Right cardiac atrium (tissue), 5 donors: ENCODE results near the gene MKNK1. TPM values are rescaled to one million over a fixed set of nuclear protein-coding genes. Genes with fewer than 3 reads are reported as not detected.

Experiments
- ATAC-seq, 2 donors: fragments of 200-7000 bp; cut with Tn5 transposase; one replicate each; pipeline versions ENCODE4 v1.8.0 to v1.9.1; 2020; ENCODE audit warnings: moderate library complexity in 2 of 2, mild to moderate bottlenecking in 1 of 2
- DNase-seq, 3 donors: peaks; one replicate each; pipeline ENCODE4 v3.0.0-alpha.2; 2020
- H3K27ac ChIP-seq: one replicate; pipeline ENCODE4 v1.5.1; 2013; ENCODE audit warnings: mild to moderate bottlenecking, low read length, control low read depth, moderate library complexity
- H3K27me3 ChIP-seq: one replicate; pipeline ENCODE4 v1.6.1; 2013; ENCODE audit not compliant: control insufficient read depth, insufficient read depth
- H3K4me1 ChIP-seq: one replicate; pipeline ENCODE4 v1.6.1; 2013; ENCODE audit warnings: low read length; ENCODE audit not compliant: control insufficient read depth, insufficient read depth
- H3K4me3 ChIP-seq: one replicate; pipeline ENCODE4 v1.5.1; 2013; ENCODE audit warnings: low read length, control low read depth
- H3K9me3 ChIP-seq: one replicate; pipeline ENCODE4 v1.6.1; 2013; ENCODE audit warnings: low read length; ENCODE audit not compliant: control insufficient read depth
- WGBS: extraction: QIAGEN DNeasy Blood & Tissue Kit; methylation state at CpG from one replicate; pipeline ENCODE4 v1.1.7; 2013; 5-methylcytosine and 5-hydroxymethylcytosine counted together
- intact Hi-C, 4 donors: fragments of 100-400 bp; cut with DNase I; formaldehyde crosslinking; loops; one replicate each; pipeline versions ENCODE4 v1.11.0 to v1.14.0; 2022 to 2023
- polyA plus RNA-seq: library from polyadenylated mRNA; stranded (reverse); fragments of 200-250 nt; gene quantifications from one replicate; pipeline ENCODE4 v1.2.3, GENCODE V29; 2013
- total RNA-seq, 4 donors: library from RNA; stranded (reverse); fragmentation: NEBNext Ultra II Directional; extraction: Animal tissue kit (Norgen Biotek cat#: 25700); gene quantifications; one replicate each; pipeline ENCODE4 v1.2.1, GENCODE V29; 2021
- donor health status: healthy with polysubstance abuse.
- donor health status: DM: no; HTN: yes; CAD: no.
- donor health status: DM: no; HTN: no; CAD: no.
- donor health status: DM: no; HTN: yes; CAD: no; lungs with severe emphysema.
- donor health status: DM: yes; HTN: yes; CAD: no.

MKNK1 gene
- total and polyA plus RNA-seq, 5 donors = 27.8 to 46.9 (median 43.1) TPM

DNA sequence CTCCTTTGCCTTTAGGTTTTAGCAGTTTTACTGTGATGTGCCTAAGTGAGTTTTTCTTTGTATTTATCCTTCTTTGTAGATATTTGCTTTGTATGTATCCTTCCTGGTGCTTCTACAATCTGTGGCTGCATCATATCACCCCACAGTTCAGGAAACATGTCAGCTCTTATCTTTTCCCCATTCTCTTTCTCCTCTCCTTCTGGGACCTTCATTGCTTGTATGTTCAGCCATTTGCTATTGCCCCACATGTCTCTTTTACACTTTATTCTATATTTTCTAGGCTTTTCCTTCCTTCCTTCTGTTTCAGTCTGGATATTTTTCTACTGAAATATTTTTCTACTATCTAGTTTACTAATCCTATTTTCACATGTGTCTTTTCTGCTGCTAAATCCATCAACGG lies 67.5 kb downstream of the MKNK1 start:
- H3K27me3 ChIP-seq = no peaks in the 10 kb centered on the region
- 94% methylated on average over 1 of the region's 1 CpG for WGBS
- H3K27ac ChIP-seq = no peak overlapping the region
- no peak overlapping the region for H3K4me3 ChIP-seq
- intact Hi-C loops = loop anchor here in 2 of 4 donors (10.0 kb wide), 1 partner anchor 188 kb away; no protein-coding TSS in a partner anchor
- H3K9me3 ChIP-seq = no peaks in the 10 kb centered on the region
- DNase-seq (no peak), ATAC-seq (no peak)
- no peaks in the 10 kb centered on the region for H3K4me1 ChIP-seq

DNA sequence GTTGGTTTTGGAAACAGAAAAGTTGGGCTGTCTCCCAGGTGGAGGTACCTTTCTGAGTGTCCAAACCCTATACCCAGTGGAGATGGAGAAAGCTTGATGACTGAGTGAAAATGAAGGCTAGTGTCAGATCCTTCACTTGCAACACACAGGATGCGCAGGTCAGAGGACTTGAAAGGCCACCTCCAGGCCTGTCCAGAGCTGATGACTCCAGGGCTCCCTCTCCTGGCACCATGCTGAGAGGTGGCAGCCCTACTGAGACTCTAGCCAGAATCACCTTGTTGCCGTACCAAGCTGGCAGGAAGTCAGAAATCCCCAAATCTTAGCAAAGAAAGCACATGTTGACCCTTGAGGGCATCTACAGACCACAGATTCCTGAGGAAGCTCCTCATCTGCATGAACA lies 69.0 kb downstream of the MKNK1 start:
- Histone ChIP-seq H3K4me1 (no peaks in the 10 kb centered on the region), H3K27me3 (no peaks in the 10 kb centered on the region), H3K27ac (no peak overlapping the region), H3K9me3 (no peaks in the 10 kb centered on the region), H3K4me3 (no peak overlapping the region)
- DNase-seq (no peak), ATAC-seq (no peak)
- intact Hi-C loops = loop anchor here in 2 of 4 donors (10.0 kb wide), 1 partner anchor 190 kb away; no protein-coding TSS in a partner anchor
- WGBS = 59% methylated on average over 2 of the region's 2 CpGs

DNA sequence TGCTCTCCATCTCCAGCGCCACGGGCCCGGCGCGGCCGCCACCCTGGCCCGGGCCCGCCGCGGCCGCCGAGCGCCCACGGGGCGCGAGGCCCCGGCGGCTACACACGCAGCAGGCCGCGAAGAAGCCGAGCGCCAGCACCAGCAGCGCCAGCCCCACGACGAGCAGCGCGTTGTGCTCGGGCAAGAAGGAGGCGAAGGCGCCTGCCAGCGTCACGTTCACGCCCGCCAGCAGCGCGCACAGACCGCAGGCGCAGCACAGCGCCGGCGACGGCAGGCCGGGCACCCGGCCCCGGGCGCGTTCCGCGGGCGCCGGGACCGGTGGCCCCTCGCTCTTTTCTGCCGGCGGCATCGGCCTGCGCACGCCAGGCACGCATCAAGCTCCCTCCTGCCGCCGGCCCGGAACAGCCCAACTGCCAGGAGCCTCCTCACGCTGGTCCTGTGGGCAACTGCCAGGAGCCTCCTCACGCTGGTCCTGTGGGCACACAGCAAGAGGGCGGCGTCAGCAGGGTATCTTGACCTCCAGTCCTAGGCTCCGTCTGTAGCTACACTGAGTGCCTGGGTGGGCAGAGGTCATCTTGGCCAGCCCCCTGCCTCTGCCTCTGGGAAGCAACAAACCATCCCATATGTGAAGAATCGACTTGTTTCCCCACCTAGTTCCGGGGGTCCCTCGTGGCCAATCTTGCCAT lies 70.7 kb downstream of the MKNK1 start:
- 4% methylated on average over 71 of the region's 71 CpGs for WGBS
- intact Hi-C loops = loop anchor here (2.0 to 10.0 kb wide), 3 partner anchors 189 to 191 kb away; no protein-coding TSS in a partner anchor
- DNase-seq (peak; percentile 48 to 88 (median 83)), ATAC-seq (peak; percentile 45 to 59)
- H3K4me3 ChIP-seq = peak overlapping the region; percentile 46
- H3K27ac ChIP-seq = peak overlapping the region; percentile 4
- no peaks in the 10 kb centered on the region for H3K27me3 ChIP-seq
- H3K4me1 ChIP-seq = no peaks in the 10 kb centered on the region
- no peaks in the 10 kb centered on the region for H3K9me3 ChIP-seq

DNA sequence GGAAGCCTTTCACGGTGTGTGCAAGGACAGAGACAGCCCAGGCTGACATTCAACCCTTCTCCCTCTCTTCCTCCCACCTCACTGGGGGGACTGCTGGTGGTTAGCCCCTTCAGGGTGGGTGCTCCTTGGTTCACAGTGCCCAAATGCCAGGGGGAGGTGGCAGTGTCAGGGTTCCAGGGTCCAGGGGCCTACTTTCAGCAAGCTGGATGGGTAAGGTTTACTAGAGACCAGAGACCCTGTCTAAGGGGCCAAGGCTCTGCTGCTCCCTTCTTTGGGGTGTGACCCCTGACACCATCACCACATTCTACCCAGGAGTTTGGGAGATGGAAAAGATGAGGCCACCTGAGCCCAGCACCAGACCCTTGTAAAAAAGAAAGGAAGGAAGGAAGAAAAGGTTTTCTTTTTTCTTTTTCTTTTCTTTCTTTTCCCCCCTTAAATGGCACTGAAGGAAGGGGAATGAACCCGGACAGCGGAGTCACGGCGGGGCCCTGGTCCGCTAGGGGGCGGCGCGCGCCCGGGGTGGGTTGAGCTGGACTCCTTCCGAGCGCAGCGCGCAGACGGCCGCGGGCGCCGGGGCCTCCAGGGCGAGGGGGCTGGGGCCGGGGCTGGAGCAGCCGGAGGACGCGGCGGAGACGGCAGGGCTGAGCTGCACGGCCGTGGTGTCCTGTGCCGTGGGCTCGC lies 71.4 kb downstream of the MKNK1 start:
- H3K27me3 ChIP-seq = no peaks in the 10 kb centered on the region
- ATAC-seq (peak; percentile 79 to 87), DNase-seq (peak; percentile 68 to 91 (median 89))
- H3K4me3 ChIP-seq = peak overlapping the region; percentile 46
- H3K9me3 ChIP-seq = no peaks in the 10 kb centered on the region
- no peaks in the 10 kb centered on the region for H3K4me1 ChIP-seq
- H3K27ac ChIP-seq = peak overlapping the region; percentile 4
- WGBS = 1% methylated on average over 31 of the region's 31 CpGs
- intact Hi-C loops = loop anchor here (2.0 to 10.0 kb wide), 3 partner anchors 190 to 192 kb away; no protein-coding TSS in a partner anchor

DNA sequence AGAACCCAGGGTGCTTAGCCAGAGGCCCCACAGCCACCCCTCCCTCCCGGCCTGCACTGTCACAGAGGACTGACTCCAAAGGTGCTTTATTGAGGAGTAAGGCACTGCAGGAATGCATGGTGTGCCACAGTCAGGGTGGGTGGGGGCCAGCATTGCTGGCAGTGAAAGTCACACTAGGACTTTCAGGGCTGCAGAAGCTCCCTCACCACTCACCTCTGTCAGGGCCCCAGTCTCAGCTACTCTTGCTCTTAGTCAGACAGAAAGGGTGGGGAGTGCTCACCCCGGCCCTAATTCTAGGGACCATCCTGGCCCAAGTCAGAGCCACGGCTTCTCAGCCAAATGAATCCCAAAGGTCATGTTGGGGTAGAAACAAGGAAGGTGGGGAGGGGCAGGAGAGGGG lies 72.0 kb downstream of the MKNK1 start:
- no peaks in the 10 kb centered on the region for H3K4me1 ChIP-seq
- H3K4me3 ChIP-seq = no peak overlapping the region
- no peaks in the 10 kb centered on the region for H3K9me3 ChIP-seq
- no peak overlapping the region for H3K27ac ChIP-seq
- ATAC-seq (no peak), DNase-seq (no peak)
- no peaks in the 10 kb centered on the region for H3K27me3 ChIP-seq
- WGBS = 61% methylated on average over 3 of the region's 3 CpGs
- intact Hi-C loops = loop anchor here (2.0 to 10.0 kb wide), 3 partner anchors 190 to 193 kb away; no protein-coding TSS in a partner anchor

DNA sequence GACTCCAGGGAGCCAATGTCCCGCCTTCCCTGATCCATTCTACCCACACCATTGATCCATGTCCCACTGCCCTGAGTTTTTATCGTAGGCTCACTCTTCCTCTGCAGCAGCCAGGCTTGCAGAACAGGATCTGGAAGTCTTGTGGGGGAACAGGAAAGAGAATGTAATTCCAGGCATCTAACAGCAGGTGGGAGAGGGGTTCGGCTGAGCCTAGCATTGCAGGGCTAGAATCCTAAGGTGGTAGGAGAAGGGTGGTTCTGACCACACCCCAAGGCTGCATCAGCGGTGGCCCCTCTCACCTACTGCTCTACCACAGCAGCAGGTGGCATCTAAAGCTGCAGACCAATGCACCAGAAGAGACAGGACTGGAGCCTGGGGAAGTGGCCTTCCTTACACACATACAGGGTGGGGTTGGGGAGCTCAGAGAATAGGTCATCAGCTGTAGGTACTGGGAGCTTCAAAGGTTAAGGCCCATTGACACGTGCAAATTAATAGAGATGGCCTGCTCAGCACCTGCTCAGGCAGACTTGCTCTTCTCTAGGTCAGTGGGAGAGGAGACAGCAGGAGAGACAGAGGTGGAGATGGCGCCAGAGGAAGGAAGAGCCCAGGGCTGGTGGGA lies 73.2 kb downstream of the MKNK1 start:
- intact Hi-C loops = loop anchor here in 3 of 4 donors (5.0 to 10.0 kb wide), 2 partner anchors 191 to 194 kb away; no protein-coding TSS in a partner anchor
- ATAC-seq (no peak), DNase-seq (no peak)
- Histone ChIP-seq H3K9me3 (no peaks in the 10 kb centered on the region), H3K27me3 (no peaks in the 10 kb centered on the region), H3K4me3 (no peak overlapping the region), H3K27ac (no peak overlapping the region), H3K4me1 (no peaks in the 10 kb centered on the region)
- 51% methylated on average over 6 of the region's 6 CpGs for WGBS

DNA sequence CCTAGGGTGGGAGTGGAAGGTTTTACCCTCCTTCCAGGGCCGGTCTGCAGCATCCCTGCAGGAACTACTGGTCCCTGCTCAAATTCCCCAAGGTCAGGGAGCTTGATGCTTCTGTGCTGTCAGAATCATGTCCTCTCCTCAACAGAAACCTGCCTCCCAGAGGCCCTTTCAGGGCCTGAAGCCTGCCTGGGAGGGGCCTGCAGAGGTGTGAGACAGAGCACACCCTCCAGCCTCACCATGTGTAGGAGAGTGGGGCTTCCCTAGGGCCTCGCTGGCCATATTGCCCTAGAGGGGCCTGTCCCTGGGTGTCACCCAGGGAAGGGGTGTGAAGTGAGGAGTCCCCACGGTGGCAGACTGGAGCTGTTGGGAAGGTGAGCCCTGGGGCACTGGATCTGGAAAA lies 73.8 kb downstream of the MKNK1 start:
- H3K4me1 ChIP-seq = no peaks in the 10 kb centered on the region
- intact Hi-C loops = loop anchor here in 3 of 4 donors (5.0 to 10.0 kb wide), 2 partner anchors 192 to 194 kb away; no protein-coding TSS in a partner anchor
- no peak for DNase-seq
- H3K4me3 ChIP-seq = no peak overlapping the region
- no peak for ATAC-seq
- no peak overlapping the region for H3K27ac ChIP-seq
- no peaks in the 10 kb centered on the region for H3K9me3 ChIP-seq
- H3K27me3 ChIP-seq = no peaks in the 10 kb centered on the region
- 63% methylated on average over 3 of the region's 3 CpGs for WGBS

GRCh38 chr1:46529031-46529630 lies 74.9 kb downstream of the MKNK1 start:
- no peak overlapping the region for H3K4me3 ChIP-seq
- no peaks in the 10 kb centered on the region for H3K27me3 ChIP-seq
- 61% methylated on average over 4 of the region's 4 CpGs for WGBS
- no peaks in the 10 kb centered on the region for H3K4me1 ChIP-seq
- ATAC-seq (no peak), DNase-seq (no peak)
- no peaks in the 10 kb centered on the region for H3K9me3 ChIP-seq
- intact Hi-C loops = loop anchor here (2.0 to 10.0 kb wide), 6 partner anchors 52 to 124 kb away; no protein-coding TSS in a partner anchor
- no peak overlapping the region for H3K27ac ChIP-seq

- WGBS = 29% methylated on average over 11 of the region's 11 CpGs
- H3K4me3 ChIP-seq = no peak overlapping the region
- no peaks in the 10 kb centered on the region for H3K9me3 ChIP-seq
- H3K4me1 ChIP-seq = no peaks in the 10 kb centered on the region
- no peak overlapping the region for H3K27ac ChIP-seq
- no peaks in the 10 kb centered on the region for H3K27me3 ChIP-seq
- intact Hi-C loops = loop anchor here (2.0 to 10.0 kb wide), 6 partner anchors 51 to 124 kb away; no protein-coding TSS in a partner anchor
- DNase-seq (no peak), ATAC-seq (no peak)
Observed at GRCh38 chr1:46528297-46528955, 75.6 kb downstream of the MKNK1 start.
